Glutamatergic neuron (in vitro differentiated cells): ENCODE data around the gene STH. TPM values are rescaled to one million over a fixed set of nuclear protein-coding genes. Genes with fewer than 3 reads are reported as not detected.

Experiments
- DNase-seq: peaks from one replicate; pipeline ENCODE4 v3.0.0; 2022
- H3K27ac Mint-ChIP-seq: one replicate; pipeline ENCODE4 v1.8.0; 2020; ENCODE audit warnings: mild to moderate bottlenecking, mixed read lengths, inconsistent platforms; ENCODE audit not compliant: unreplicated experiment
- H3K27me3 Mint-ChIP-seq: one replicate; pipeline ENCODE4 v1.8.0; 2020; ENCODE audit warnings: mild to moderate bottlenecking, moderate library complexity, mixed read lengths, inconsistent platforms; ENCODE audit not compliant: unreplicated experiment
- H3K36me3 Mint-ChIP-seq: one replicate; pipeline ENCODE4 v1.8.0; 2020; ENCODE audit warnings: mild to moderate bottlenecking, mixed read lengths, inconsistent platforms; ENCODE audit not compliant: unreplicated experiment
- H3K4me1 Mint-ChIP-seq: one replicate; pipeline ENCODE4 v1.8.0; 2020; ENCODE audit warnings: mild to moderate bottlenecking, low read depth, mixed read lengths, inconsistent platforms; ENCODE audit not compliant: unreplicated experiment
- H3K4me3 Mint-ChIP-seq: one replicate; pipeline ENCODE4 v1.8.0; 2020; ENCODE audit warnings: mild to moderate bottlenecking, mixed read lengths, inconsistent platforms; ENCODE audit not compliant: unreplicated experiment
- H3K9me3 Mint-ChIP-seq: one replicate; pipeline ENCODE4 v1.8.0; 2020; ENCODE audit warnings: mild to moderate bottlenecking, moderate library complexity, mixed read lengths, inconsistent platforms; ENCODE audit not compliant: unreplicated experiment
- total RNA-seq: library from RNA; stranded (reverse); fragmentation: NEBNext Ultra II Directional; extraction: Animal tissue kit (Norgen Biotek cat#: 25700); gene quantifications from one replicate; pipeline ENCODE4 v1.2.1, GENCODE V29; 2021; ENCODE audit not compliant: unreplicated experiment
- TF ChIP-seq, protein P1 (sequence below): fragments of 200-600 bp; sonication (generic); IDR thresholded peaks from one replicate; pipeline ENCODE4 v1.5.0; 2021; ENCODE audit not compliant: partially characterized antibody, unreplicated experiment

STH gene
- total RNA-seq, 1 donor from 2014 or later: 4.1 TPM

DNA sequence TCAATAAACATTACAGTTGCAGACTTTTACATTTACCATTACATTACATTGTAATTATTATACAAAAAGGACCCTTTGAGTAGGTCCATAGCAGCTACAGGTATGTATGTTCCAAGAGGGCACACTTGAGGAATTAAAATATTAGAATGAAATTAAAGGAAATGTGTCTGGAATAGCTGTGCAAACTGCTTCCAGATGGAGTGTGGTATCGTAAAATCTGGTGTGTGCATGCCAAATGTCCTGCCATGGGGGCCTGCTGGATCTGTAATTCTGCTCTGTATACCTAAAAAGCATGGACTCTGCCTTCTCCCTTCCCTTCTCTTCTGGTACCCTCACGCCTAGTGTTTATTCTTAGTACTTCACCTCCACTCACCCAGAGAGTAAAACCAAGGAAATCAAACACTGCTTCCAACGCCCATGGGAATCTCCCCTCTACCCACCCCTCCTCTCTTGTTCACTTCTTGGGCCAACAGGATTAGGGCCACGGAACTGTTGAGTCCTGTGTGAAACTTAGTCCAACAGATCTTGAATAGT, 38.7 kb downstream of the STH start:
- Mint-ChIP-seq H3K9me3 (peaks cover 19% of the 10 kb centered on the region), H3K27ac (no peak overlapping the region), H3K4me3 (no peak overlapping the region), H3K4me1 (peaks cover 2% of the 10 kb centered on the region), H3K36me3 (peaks cover 10% of the 10 kb centered on the region), H3K27me3 (peaks cover 2% of the 10 kb centered on the region)
- no peak for DNase-seq
- TF ChIP-seq, protein P1, sequence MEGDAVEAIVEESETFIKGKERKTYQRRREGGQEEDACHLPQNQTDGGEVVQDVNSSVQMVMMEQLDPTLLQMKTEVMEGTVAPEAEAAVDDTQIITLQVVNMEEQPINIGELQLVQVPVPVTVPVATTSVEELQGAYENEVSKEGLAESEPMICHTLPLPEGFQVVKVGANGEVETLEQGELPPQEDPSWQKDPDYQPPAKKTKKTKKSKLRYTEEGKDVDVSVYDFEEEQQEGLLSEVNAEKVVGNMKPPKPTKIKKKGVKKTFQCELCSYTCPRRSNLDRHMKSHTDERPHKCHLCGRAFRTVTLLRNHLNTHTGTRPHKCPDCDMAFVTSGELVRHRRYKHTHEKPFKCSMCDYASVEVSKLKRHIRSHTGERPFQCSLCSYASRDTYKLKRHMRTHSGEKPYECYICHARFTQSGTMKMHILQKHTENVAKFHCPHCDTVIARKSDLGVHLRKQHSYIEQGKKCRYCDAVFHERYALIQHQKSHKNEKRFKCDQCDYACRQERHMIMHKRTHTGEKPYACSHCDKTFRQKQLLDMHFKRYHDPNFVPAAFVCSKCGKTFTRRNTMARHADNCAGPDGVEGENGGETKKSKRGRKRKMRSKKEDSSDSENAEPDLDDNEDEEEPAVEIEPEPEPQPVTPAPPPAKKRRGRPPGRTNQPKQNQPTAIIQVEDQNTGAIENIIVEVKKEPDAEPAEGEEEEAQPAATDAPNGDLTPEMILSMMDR: no peak

DNA sequence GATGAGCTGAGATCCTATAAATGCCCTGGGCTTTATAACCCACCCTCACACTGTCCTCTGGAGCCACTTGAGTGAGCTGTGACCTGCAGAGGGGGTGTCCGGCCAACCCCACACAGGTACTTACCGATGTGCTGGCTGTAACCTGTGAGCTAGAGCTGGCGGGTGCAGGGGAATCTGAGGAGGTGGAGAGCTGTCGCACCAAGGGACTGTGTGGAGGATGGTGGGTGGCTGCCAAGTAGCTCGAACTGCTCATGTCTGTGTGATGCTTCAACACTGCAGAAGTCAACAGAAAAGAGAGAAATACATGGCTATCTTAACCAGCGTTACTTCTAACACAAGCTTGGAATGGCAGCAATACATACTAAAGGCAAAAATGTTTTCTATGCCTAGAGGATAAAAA, 39.4 kb downstream of the STH start:
- no peak overlapping the region for H3K4me3 Mint-ChIP-seq
- peaks cover 10% of the 10 kb centered on the region for H3K36me3 Mint-ChIP-seq
- peaks cover 2% of the 10 kb centered on the region for H3K27me3 Mint-ChIP-seq
- peaks cover 15% of the 10 kb centered on the region for H3K9me3 Mint-ChIP-seq
- TF ChIP-seq, protein P1: no peak
- H3K27ac Mint-ChIP-seq: no peak overlapping the region
- peaks cover 2% of the 10 kb centered on the region for H3K4me1 Mint-ChIP-seq
- DNase-seq: no peak

DNA sequence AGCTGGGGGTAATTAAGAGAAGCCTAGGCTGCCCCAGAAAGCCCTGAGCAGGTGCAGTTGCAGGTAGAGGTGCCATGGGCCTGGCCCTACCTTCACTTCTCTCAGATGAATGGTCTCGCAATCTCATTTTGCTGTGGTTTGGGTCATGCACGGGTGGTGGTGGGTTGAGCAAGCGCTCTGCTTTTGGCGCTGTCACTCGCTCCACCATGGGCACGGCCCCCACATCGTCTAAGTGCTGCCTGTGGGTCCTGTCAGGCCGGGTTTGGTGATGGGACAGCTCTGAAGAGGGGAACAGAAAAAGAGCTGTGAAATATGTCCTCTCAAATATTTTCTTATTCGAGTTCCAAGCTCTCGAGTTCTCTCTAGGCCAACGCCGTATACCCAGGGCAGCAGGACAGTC, 39.9 kb downstream of the STH start:
- Mint-ChIP-seq H3K27ac (no peak overlapping the region), H3K4me3 (no peak overlapping the region), H3K36me3 (peaks cover 10% of the 10 kb centered on the region), H3K27me3 (peaks cover 2% of the 10 kb centered on the region), H3K4me1 (peaks cover 2% of the 10 kb centered on the region), H3K9me3 (peaks cover 14% of the 10 kb centered on the region)
- no peak for DNase-seq
- TF ChIP-seq, protein P1: no peak

DNA sequence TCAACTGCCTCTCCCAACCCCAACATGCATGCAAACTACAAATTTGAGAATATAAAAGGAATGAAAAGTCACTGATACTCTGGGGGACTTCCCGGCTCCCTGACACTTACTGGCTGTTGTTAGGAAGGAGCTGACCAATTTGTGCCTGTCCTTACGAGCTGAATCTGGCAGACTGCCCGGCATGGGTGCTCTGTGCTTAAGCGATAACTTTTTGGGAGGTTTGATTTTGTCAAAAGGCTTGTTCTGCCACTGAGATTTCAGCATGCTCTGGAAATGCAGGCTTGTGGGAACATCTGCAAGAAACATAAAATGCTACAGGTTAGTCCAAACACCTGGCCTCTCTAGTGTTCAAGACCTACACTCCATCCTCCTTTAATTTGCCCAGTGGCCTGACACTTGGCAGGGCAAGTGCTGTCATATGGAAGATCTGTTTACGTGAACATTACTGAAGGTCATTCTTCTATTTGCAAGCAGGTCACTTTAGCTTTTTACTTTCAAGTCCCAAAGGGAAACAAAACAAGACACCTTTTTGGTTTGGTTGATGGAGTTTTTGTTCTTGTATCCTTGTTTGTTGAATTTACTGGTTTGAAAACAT, 40.6 kb downstream of the STH start:
- H3K4me3 Mint-ChIP-seq: no peak overlapping the region
- TF ChIP-seq, protein P1: no peak
- peaks cover 7% of the 10 kb centered on the region for H3K36me3 Mint-ChIP-seq
- H3K27ac Mint-ChIP-seq: no peak overlapping the region
- H3K9me3 Mint-ChIP-seq: peaks cover 13% of the 10 kb centered on the region
- peaks cover 3% of the 10 kb centered on the region for H3K27me3 Mint-ChIP-seq
- no peak for DNase-seq
- peaks cover 3% of the 10 kb centered on the region for H3K4me1 Mint-ChIP-seq

DNA sequence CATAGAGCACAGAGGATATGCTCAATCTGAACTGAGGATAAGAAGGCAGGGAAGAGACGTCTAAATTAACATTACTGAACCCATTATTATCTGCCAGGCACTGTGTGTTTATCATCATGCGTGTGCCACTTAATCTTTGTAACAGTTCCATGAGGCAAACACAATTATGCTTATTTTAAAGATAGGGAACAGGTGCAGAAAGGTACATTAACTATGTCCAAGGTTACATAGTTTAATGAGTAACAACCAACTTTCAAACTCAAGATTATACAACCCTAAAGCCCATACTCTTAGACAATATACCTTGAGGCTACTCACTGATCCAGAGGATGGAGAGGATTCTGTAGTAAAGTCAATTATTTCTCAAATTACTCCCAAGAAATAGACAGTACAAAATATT, 43.2 kb downstream of the STH start:
- TF ChIP-seq, protein P1: no peak
- Mint-ChIP-seq H3K4me3 (no peak overlapping the region), H3K9me3 (peaks cover 14% of the 10 kb centered on the region), H3K27ac (no peak overlapping the region), H3K27me3 (peaks cover 4% of the 10 kb centered on the region), H3K36me3 (peaks cover 6% of the 10 kb centered on the region), H3K4me1 (peaks cover 5% of the 10 kb centered on the region)
- DNase-seq: no peak
